HG03520 (cell line): Measurements from ENCODE around the gene DENND2A.
"Not testable (repeated sequence)": the region's sequence is repeated elsewhere in the genome, so short reads cannot be mapped to it uniquely, and the experiment has no call there.

Source experiments
- ATAC-seq: cut with Tn5 transposase; IDR thresholded peaks from one replicate; pipeline ENCODE4 v1.9.1; 2021; ENCODE audit warnings: mild to moderate bottlenecking, moderate library complexity; ENCODE audit not compliant: unreplicated experiment

DENND2A gene

DNA sequence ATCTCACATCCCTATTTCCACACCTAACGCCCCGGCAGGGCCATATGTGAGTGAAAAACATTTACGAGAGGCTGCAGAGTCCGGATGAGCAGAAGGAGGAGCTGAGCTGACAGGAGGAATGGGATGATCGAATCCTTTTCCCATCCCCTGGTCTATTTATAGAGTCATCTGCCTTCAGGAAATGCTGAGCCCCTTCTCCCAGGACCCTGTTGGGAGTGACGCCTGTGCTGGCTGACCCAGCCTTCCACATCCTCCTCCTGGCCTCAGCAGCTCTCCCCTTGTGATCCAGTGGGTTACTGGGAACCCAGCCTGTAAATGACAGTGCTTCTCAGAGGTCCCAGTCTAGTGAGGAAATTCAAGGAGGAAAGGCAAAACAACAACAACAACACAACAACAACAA lies 16.6 kb downstream of the DENND2A start:
- no peak for ATAC-seq

DNA sequence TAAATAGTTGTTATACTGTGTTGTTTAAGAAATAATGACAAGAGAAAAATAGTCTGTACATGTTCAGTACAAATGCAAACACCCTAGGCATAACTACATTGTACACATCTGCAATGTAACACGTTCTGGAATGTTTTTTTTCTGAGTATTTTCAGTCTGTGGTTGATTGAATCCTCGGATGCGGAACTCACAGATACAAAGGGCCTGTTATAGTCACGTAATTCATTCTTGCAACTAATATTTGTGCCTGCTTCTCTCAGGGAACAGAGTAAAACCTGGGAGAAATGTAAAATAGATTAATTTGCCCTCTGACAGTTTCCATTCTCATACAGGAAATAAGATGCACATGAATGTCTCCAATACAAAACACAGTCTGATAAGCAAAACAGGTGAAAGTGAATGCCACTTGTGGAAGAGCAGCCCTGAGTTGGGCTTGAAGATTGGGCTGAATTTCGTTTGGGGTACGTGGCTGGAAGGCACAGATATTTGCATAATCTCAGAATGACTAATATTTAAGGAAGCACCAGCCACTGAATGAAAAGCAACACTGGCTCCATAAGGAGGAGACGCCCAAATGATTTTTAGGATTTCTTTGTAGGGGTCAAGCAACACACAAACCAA lies 19.1 kb downstream of the DENND2A start:
- no peak for ATAC-seq

DNA sequence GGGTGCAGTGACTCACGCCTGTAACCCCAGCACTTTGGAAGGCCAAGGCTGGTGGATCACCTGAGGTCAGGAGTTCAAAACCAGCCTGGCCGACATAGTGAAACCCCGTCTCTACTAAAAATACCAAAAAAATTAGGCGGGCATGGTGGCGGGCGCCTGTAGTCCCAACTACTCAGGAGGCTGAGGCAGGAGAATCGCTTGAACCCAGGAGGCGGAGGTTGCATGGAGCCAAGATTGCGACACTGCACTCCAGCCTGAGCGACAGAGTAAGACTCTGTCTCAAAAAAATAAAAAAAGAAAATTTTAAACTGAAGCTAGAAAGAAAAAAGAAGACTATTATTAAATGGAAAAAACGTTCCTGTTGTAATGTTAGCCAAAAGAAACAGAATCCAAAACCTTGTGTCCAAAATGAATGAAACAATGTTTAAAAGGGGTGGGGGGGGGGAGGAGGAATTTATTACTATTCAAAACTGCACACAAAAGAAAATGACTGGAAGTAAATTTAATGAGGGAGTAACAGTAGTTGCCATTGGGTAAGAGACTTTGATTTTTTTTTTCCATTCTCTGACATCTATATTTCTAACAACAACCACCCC lies 20.6 kb downstream of the DENND2A start:
- ATAC-seq, result not testable (repeated sequence)

DNA sequence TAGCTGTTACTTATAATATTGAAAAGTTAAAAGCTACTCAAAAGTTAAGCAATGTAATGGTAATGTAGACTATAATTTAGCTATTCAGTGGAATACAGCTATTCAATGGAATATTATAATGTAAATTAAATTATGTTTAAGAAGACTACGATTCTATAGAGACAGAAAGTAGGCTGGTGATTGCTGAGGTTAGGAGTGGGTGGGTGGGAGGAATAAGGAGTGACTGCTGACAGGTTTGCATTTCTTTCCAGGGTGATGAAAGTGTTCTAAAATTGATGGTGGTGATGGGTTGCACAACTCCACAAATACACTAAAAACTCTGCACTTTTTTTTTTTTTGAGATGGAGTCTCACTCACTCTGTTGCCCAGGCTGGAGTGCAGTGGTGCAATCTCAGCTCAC lies 21.4 kb downstream of the DENND2A start:
- ATAC-seq, result no peak

DNA sequence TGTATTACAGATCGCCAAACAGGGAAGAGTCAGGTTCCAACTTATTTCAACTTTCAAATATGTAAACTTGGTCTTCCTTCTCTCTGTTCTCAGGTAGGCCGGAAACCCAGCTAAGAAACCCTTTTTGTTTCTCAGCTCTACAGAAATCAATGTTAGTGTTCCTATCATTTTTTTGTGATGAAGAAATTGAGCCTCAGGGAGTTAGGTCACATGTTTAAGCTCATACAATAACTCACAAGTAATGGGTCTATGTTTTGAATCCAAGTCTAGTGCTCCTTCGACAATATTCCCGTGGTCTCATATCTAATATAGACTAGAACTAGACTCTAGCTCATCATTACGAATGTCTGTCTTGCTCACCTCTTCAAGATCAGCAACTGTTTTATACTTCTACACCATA lies 22.3 kb downstream of the DENND2A start:
- no peak for ATAC-seq

DNA sequence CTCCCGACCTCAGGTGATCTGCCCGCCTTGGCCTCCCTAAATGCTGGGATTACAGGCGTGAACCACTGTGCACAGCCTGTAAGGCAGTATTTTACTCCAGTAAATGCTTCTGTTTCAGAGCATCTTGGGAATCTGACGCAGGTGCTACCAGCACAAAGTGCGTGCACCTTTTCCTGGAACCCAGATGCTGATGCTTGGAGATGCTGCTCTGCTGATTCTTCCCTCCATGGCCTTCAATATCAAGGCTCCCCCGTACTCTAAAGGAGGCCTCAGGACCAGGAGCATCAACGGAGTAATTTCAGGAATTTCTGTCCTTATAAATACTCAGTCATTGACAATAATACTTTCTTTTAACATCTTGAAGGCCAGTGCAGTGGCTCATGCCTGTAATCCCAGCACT lies 23.5 kb downstream of the DENND2A start:
- no peak for ATAC-seq

DNA sequence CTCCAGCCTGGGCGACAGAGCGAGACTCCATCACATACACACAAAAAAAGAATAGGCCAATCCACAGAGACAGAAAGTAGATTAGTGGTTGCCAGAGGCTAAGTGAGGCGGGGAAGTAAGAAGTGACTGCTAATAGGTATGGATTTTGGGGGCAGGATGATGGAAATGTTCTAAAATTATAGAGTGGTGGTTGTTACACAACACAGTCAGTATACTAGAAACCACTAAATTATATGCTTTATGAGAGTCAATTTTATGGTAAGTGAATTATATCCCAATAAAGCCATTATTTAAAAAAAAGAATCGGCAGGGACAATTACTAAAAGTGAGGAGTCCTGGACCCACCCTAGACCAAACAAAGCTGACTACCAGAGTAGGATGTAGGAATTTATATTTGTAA lies 24.3 kb downstream of the DENND2A start:
- ATAC-seq, result no peak

DNA sequence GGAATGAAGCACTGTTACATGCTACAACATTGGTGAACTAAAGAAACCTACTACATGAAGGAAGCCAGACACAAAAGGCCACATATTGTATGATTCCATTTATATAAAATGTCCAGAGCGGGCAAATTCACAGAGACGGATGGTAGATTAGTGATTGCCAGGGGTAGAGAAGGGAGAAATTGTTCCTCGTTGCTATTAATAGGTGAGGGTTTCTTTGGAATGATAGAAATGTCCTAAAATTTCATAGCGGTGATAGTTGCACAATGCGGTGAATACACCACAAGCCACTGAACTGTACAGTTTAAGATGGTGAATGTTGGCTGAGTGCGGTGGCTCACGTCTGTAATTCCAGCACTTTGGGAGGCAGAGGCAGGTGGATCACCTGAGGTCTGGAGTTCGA lies 29.0 kb downstream of the DENND2A start:
- no peak for ATAC-seq

DNA sequence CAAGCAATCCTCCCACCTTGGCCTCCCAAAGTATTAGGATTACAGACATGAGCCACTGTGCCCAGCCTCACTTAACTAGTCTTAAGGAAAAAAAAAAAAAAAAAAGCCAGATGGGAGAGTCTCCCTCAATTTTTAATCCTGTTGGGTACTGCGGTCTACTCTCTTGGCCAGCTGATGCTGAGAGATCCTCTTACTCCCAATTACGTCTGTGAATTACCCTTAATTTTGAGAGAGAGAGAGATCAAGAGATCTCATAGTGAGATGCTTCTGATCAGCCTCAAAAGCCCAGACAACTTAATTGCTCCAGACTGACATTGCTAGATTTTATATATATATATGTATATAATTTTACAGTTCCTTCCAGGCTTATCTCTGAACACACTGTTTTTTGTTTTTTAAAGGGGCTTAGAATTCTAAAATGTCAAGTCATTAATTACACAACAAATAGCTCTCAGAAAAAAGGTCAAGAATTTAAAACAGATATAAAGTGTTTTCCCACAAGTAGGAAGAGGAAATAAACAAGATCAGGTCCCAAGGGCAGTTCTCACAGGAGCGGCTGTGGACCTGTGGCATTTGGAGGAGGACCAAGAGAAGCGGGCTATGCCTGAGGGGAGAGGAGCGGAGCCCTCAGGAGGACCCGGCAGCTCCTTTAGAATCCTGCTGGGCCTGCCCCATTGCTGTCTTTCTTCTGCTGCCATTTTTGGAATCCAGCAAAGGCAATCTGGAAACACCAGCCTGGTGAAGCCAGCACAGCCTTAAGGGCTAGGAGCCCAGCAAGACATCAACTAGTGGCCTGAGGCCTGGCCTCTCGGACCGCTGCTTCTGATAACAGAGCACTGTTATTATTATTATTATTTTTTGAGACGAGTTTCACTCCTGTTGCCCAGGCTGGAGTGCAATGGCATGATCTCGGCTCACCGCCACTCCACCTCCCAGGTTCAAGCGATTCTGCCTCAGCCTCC lies 30.1 kb downstream of the DENND2A start:
- ATAC-seq, result no peak

DNA sequence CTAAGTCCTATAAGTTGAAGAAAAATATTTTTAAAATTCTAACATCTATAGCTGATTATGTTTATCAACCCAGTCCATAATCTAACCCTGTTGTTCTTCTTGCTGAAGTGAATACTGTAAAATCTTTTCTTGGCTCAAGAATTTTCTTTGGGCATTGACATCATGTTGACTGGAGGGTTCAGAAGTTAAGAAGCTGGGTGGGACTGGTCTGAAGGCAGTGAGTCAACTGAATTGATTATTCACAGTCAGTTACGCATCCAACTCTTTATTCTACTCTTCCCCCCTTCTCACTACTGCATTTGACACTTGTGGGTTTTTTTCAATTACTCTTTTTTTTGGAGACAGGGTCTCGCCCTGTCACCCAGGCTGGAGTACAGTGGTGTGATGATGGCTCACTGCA lies 31.0 kb downstream of the DENND2A start:
- ATAC-seq, result no peak

DNA sequence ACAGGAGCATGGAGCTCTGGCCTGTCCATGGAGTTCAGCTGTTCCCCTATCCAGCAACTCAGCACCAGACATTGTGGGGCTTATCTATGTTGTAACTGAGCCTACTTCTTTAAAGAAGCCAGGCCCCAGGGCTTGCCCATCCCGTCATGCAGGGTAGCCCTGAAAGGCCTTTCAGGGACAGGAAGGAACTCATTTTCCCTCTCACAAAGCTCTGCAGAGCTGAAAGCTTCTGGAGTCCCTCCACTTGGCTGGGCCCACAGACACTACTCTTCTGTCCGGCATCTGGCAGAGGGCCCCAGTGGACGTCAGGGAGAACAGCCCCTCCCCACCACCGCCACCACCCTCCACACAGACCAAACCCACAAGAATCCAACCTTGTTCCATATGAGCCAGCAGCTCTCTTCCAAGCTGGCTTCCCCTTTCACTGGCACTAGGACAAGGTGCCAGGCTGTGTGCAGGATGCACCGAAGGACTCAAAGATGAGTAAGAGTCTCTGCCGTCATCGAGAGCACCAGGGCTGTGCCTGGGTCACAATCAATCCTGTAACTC lies 33.1 kb downstream of the DENND2A start:
- no peak for ATAC-seq

DNA sequence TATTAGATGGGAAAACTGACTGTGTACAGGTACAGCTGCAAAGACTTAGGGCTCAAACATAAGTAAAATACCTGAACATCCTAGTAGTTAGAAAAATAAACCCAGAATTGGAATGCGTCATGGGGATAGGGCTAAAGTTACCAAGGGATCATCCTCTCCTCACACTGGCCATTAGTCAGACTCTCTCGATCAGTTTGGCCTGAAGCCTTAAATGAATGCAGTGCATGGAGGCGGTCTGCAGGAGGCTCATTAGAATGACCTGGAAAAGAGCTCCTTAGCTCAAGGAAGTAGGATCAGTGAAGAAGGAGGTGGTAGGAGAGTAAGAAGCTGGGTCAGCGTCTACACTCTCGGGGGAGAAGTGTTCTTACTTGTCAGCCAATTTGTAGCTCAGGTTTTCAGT lies 35.3 kb downstream of the DENND2A start:
- ATAC-seq, result no peak

DNA sequence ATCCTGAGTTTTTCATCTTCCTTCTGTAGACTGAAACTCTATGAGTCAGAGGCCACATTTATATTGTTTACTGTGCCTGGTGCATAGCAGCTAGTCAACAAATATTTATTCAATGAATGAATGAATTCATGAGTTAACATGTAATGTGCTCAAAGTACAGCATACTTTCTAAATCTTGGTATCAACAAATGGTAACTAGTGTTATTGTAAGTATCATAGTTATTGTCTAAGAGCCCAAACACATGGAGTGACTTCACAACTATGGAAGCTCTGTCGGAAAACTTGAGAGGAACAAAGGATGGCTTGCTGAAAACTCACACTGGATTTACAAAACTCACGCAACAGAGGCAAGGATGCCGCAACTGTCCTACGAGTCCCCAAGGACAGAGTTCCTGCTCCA lies 35.9 kb downstream of the DENND2A start:
- no peak for ATAC-seq

DNA sequence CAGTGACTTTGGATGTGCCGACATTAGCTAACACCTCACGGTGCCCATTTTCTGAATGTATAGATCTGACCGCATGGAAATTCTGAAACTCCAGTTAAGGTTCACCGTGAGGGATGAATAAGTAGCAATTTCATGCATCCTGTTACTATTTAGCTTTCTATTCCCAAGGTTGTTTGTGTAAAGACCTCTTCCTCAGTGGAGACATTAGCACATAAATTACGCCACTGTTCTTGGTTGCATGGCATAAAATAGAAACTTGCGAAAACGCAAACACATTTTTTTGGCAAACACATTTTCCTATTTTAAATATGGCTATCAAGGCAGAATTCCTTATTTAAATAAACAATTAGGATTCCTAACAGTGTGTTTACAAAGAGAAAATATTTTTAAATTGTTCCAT lies 36.5 kb downstream of the DENND2A start:
- no peak for ATAC-seq

DNA sequence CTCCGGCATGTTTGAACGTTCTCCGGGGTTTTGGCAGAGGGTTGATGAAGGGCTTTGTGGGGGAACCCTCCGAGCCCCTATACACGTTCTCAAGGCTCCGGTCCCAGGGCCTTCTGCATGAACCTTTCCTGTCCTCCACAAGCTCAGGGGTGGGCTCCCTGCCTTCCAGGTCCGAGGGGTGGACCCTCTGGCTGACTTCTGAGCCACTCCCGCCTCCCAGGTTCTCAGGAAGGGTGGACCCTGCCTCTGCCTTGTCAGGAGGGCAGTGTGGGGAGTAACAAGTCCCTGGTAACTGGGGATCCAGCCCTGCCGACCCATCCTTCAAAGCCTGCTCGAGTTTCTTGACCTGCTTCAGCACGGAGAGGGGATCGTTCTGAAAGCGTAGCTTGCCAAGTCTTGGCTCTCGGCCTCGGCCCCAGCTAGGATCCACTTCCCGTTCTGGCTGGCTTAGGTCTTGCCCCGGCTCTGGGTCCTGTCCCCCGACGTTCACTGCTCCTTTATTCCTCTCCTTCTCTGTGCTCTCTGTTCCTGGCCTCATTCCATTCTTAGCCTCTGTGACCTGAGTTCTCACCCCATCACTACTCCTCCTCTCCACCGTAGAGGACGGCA lies 38.9 kb downstream of the DENND2A start:
- no peak for ATAC-seq

DNA sequence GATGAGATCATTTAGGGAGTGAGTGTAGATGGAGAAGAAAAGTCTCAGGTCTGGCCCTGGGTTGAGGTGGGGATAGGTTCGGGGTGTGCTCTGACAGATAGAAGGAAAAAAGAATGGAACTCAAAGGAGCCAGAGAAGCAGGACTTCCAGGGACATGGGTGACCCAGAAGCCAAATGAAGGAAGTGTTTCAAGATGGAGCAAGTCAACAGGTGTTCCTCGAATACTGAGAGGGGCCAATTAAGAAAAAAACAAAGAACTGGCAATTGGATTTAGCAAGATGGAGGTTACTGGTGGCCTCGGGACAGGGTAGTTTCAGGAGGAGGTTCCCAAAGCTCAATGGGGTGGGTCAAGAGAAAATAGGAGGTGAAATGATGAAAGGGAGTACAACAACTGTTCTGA lies 40.3 kb downstream of the DENND2A start:
- no peak for ATAC-seq

DNA sequence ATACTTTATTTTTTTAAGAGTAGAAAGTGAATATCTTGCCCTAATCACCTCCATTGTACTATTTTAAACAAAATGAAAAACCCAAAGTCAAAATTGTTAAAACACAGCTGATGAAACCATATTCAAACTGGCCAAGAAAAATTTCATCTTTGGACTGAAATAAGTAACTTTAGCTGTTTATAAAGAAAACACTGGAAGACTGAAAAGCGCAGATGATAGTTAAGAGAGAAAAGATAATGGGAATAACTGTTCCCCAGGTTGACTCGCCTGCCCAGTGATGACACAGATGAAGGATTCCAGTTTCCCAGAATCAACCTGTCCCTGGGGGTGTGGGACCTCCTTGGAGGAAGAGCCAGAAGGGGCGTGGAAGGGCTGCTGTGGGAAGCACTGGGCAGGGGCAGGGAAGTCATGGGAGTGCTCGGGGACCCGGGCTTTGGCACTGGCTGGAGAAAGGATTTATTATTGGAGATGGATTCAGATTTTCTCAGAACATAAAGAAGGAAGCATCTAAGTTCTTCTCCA lies 43.1 kb downstream of the DENND2A start:
- no peak for ATAC-seq

DNA sequence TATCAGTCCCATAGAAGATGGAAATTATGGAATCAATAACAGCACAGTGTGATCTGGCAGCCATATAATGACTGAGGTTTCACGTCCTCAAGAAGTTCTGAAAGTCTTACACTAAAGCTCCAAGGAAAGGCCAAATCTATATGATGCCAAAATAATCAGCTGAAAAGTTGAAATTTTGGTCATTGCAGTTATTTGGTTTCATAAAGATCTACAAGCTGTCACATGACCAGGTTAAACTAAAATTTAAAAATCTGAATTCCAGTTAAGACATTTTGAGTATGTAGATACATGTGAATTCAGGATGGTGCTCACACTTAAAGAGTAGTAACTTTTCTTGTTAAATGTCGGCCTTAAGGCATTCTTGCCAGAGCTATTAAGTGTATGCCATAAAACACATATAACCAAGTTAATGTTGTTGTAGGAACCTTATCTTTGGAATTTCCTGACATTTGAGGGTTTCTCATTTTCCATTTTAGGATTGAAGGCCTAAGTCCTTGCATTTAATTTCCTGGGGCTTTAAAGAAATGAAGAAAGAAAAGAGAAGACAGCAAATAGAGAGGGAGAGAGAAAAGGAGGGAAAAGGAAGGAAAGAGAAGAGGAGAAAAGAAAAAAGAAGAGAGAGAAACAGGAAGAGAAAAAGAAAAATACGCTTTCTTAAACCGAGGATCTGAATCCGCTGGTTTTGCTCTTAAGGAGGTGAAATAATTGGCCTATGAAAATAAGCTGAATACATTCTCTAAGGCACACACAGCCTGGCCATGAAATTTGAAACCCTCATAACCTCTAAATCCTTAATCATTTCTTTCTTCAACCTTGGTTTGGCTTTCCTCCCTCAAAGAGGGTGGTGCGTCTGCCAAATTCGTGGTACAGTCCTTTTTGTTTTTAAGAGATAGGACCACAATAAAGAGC lies 43.8 kb downstream of the DENND2A start:
- ATAC-seq, result no peak

DNA sequence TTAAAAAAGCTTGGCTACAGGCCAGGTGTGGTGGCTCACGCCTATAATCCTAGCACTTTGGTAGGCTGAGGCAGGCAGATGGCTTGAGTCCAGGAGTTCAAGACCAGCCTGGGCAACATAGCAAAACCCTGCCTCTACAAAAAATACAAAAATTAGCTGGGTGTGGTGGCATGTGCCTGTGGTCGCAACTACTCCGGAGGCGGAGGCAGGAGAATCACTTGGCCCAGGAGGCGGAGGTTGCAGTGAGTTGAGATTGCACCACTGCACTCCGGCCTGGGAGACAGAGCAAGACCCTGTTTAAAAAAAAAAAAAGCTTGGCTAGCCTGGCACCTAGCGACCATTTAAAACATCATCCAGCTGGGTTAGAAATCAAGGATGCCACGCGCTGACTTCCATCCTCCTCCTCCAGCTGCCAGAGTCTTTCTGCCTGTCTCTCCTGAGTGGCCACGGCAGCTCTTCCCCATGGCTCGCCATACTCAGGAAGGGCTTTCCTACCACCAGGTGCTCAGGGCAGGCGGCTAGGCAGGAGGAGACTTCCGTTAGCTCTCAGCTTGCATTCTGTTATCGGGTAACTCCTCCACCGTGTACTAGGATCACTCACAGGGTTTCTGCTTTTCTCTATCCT lies 45.0 kb downstream of the DENND2A start:
- ATAC-seq, result no peak
